ENCODE measurements around the gene PPP1R26. TPM values are rescaled to one million over a fixed set of nuclear protein-coding genes. Genes with fewer than 3 reads are reported as not detected.

The PPP1R26 gene
- total and polyA plus RNA-seq, 2 experiments from 2014 or later = 10.7 to 49.8 TPM

DNA sequence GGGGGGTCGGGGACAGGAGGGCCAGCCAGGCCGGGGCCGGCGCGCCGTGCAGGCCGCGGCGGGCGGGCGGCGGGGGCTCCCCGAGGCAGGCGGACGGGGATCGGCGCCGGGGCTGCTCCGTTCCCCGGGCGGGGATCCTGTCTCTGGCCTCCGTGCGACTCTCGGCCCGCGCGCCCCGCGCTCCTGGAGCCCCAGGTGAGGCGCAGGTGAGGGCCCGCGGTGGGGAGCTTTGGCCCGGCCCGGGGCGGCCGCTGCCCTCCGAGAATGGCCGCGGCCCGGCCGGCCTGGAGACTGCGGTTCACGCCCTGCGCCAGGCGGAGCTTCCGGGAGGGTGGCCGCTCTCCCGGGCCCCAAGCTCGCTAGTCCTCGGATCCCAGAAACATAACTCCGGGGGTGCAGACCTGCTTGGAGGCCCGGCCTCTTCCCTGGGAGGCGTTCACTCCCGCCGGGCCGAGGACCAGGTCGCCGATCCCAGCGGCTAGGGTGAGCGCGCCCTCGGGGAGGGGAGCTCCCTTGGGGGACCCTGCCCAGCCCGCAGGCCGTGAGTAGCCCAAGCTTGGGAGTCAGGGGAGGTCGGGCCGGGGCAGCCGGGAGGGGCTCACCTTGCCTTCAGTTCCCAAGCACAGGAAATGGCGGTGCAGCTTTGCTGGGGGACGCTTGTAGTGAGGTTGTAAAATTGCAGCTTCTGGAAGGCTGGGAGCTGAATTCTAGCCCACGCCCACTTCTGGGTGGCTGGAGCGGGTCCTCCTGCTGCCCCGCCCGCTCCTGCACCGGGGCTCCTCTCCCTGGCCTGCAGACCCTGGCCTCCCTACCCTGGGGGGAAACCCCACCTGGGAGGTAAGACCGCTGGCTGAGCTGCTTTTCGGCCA is 723 bp downstream of the PPP1R26 start (continued):
- TF ChIP-seq, protein P1, sequence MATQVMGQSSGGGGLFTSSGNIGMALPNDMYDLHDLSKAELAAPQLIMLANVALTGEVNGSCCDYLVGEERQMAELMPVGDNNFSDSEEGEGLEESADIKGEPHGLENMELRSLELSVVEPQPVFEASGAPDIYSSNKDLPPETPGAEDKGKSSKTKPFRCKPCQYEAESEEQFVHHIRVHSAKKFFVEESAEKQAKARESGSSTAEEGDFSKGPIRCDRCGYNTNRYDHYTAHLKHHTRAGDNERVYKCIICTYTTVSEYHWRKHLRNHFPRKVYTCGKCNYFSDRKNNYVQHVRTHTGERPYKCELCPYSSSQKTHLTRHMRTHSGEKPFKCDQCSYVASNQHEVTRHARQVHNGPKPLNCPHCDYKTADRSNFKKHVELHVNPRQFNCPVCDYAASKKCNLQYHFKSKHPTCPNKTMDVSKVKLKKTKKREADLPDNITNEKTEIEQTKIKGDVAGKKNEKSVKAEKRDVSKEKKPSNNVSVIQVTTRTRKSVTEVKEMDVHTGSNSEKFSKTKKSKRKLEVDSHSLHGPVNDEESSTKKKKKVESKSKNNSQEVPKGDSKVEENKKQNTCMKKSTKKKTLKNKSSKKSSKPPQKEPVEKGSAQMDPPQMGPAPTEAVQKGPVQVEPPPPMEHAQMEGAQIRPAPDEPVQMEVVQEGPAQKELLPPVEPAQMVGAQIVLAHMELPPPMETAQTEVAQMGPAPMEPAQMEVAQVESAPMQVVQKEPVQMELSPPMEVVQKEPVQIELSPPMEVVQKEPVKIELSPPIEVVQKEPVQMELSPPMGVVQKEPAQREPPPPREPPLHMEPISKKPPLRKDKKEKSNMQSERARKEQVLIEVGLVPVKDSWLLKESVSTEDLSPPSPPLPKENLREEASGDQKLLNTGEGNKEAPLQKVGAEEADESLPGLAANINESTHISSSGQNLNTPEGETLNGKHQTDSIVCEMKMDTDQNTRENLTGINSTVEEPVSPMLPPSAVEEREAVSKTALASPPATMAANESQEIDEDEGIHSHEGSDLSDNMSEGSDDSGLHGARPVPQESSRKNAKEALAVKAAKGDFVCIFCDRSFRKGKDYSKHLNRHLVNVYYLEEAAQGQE (IDR thresholded peaks at IDR 0.05; ENCODE audit: unreplicated experiment) = no peak

DNA sequence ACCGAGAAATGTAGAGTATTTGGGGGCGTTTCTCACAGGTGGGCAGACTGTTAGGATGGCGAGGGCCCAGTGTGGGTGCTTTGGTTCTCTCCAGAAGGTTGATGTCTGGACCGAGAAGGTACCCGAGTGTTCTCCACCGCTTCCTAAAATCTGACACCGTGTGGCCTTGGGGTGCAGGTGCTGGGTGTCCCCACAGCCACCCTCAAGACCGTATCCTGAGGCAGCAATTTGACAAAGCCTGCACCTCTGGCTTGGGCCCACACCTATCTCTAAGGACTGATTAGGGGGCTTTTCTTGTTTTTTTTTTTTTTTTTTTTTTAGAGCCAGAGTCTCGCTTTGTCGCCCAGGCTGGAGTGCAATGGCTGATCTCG is 1.3 kb downstream of the PPP1R26 start:
- Histone ChIP-seq H3K79me2 (replicated peaks; ENCODE audit: insufficient read depth) (peaks cover 31% of the 10 kb centered on the region), H3K4me3 (peak overlapping the region; percentile 86), H3K36me3 (ENCODE audit: insufficient read depth) (peaks cover 7% of the 10 kb centered on the region; the same call in 1 of the 2 replicates), H3K27me3 (ENCODE audit: insufficient read depth) (no peaks in the 10 kb centered on the region), H3F3A (replicated peaks; ENCODE audit: low read depth) (peaks cover 12% of the 10 kb centered on the region; the same call in 1 of the 2 replicates), H3K27ac (ENCODE audit: low read depth) (peak overlapping the region; percentile 63; the same call in 1 of the 2 replicates), H3K9me2 (ENCODE audit: insufficient read depth) (no peaks in the 10 kb centered on the region), H3K4me1 (ENCODE audit: insufficient read depth) (peaks cover 10% of the 10 kb centered on the region), H2AFZ (0 out of 2 replicates have a peak overlapping the region, but pooled peaks have one; percentile 66), H3K4me2 (peak overlapping the region; percentile 92), H4K20me1 (replicated peaks; ENCODE audit: insufficient read depth) (peaks cover 11% of the 10 kb centered on the region; the same call in 1 of the 2 replicates)
- Mint-ChIP-seq H3K9me3 (no peaks in the 10 kb centered on the region), H3K27ac (no peak overlapping the region), H3K4me1 (peaks cover 6% of the 10 kb centered on the region), H3K36me3 (ENCODE audit: low read depth) (peaks cover 26% of the 10 kb centered on the region), H3K27me3 (ENCODE audit: insufficient read depth, low read depth, poor library complexity) (peaks cover 9% of the 10 kb centered on the region), H3K4me3 (peak overlapping the region; percentile 77)
- peak; percentile 39 for ATAC-seq
- DNase-seq (ENCODE audit: low spot score) = no peak
- TF ChIP-seq POLR2AphosphoS5 (IDR thresholded peaks at IDR 0.05; ENCODE audit: low read depth) = no peak
- TF ChIP-seq, protein P2, sequence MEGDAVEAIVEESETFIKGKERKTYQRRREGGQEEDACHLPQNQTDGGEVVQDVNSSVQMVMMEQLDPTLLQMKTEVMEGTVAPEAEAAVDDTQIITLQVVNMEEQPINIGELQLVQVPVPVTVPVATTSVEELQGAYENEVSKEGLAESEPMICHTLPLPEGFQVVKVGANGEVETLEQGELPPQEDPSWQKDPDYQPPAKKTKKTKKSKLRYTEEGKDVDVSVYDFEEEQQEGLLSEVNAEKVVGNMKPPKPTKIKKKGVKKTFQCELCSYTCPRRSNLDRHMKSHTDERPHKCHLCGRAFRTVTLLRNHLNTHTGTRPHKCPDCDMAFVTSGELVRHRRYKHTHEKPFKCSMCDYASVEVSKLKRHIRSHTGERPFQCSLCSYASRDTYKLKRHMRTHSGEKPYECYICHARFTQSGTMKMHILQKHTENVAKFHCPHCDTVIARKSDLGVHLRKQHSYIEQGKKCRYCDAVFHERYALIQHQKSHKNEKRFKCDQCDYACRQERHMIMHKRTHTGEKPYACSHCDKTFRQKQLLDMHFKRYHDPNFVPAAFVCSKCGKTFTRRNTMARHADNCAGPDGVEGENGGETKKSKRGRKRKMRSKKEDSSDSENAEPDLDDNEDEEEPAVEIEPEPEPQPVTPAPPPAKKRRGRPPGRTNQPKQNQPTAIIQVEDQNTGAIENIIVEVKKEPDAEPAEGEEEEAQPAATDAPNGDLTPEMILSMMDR (conservative IDR thresholded peaks at IDR 0.05; ENCODE audit: low read depth in 2 of 2) = 0 out of 4 replicates have a peak, but pooled peaks of 1 of the 2 experiments have one; percentile 5

DNA sequence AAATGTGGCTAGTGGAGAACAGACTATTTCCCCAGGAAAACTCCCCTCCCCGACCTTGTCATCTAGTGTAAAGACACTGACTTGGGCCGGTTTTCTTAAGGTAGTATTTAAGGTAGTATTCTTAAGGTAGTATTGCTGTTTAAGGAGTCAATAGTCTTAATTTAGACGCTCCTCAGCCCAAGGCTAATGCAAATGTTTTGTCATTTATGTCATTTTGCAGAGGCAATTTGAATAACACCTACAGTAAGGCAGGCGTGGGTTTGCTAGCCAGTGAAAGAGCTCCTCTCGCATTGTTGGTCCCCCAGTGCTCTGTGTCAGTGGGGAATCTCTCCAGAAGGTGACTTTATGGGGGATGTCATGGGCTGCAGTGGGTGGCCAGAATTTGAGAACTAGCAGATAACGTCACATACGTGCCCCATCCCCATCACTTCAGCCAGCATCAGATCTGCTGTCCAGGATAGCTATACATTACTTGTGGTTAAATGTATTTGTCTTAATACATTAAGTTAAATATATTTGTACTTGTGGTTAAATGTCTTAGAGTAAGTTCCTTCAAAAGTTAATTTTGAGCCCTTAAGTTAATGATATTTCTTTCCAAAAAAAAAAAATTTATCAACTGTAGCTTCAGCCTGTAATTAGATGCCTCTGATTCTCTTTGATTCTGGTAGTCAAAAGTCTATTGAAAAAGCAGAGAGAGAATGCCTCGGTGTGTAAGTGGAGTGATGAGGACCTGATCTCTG is 2.6 kb downstream of the PPP1R26 start:
- TF ChIP-seq STAT1 (IDR thresholded peaks at IDR 0.05; ENCODE audit: unreplicated experiment) = no peak
- TF ChIP-seq JUNB (IDR thresholded peaks at IDR 0.05; ENCODE audit: unreplicated experiment) = no peak
- no peak for TF ChIP-seq NANOG (IDR thresholded peaks at IDR 0.05; ENCODE audit: borderline replicate concordance)
- DNase-seq (ENCODE audit: low spot score) (no peak), ATAC-seq (no peak)
- no peak overlapping the region for H2AFZ ChIP-seq
- peaks cover 10% of the 10 kb centered on the region for H3K4me1 ChIP-seq (ENCODE audit: insufficient read depth)
- H3F3A ChIP-seq (replicated peaks; ENCODE audit: low read depth) = peaks cover 12% of the 10 kb centered on the region; the same call in 1 of the 2 replicates
- Mint-ChIP-seq H3K27ac (no peak overlapping the region), H3K27me3 (ENCODE audit: insufficient read depth, low read depth, poor library complexity) (peaks cover 9% of the 10 kb centered on the region), H3K36me3 (ENCODE audit: low read depth) (peaks cover 32% of the 10 kb centered on the region), H3K9me3 (no peaks in the 10 kb centered on the region), H3K4me3 (peak overlapping the region; percentile 77; the same call in 1 of the 3 replicates), H3K4me1 (peaks cover 6% of the 10 kb centered on the region)
- no peak overlapping the region for H3K27ac ChIP-seq (ENCODE audit: low read depth)
- peaks cover 27% of the 10 kb centered on the region for H3K79me2 ChIP-seq (replicated peaks; ENCODE audit: insufficient read depth)
- H3K4me3 ChIP-seq = no peak overlapping the region
- H3K9me2 ChIP-seq (ENCODE audit: insufficient read depth) = no peaks in the 10 kb centered on the region
- H4K20me1 ChIP-seq (replicated peaks; ENCODE audit: insufficient read depth) = peaks cover 11% of the 10 kb centered on the region; the same call in 1 of the 2 replicates
- H3K4me2 ChIP-seq = no peak overlapping the region
- H3K27me3 ChIP-seq (ENCODE audit: insufficient read depth) = no peaks in the 10 kb centered on the region
- peaks cover 7% of the 10 kb centered on the region; the same call in 1 of the 2 replicates for H3K36me3 ChIP-seq (ENCODE audit: insufficient read depth)

Measured in GM23338 (cell line).